Fibroblast of peridontal ligament (primary cell): ENCODE results near the gene MAP3K7.

ENCODE experiments used
- DNase-seq: peaks from one replicate; pipeline ENCODE4 v3.0.0-alpha.2; 2010; ENCODE audit errors: extremely low read depth

Gene MAP3K7

DNA sequence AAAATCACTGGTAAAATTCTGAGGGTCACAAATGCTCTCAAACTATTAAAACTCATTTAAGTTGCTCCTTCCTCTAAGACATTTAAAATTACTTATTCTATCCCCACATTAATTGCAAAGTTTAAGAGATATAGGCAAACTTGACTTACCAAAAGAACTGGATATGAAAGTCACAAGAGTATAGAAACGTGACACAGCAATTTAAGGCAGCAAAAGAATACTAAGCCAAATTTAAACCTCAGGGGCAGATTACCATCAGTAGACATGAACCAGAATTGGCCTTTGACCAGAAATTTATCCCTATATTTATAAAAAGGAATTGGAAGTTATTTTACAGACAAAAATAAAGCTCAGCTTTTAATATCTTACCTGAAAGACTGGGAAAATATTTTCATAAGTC, 56.0 kb downstream of the MAP3K7 start:
- no peak for DNase-seq

DNA sequence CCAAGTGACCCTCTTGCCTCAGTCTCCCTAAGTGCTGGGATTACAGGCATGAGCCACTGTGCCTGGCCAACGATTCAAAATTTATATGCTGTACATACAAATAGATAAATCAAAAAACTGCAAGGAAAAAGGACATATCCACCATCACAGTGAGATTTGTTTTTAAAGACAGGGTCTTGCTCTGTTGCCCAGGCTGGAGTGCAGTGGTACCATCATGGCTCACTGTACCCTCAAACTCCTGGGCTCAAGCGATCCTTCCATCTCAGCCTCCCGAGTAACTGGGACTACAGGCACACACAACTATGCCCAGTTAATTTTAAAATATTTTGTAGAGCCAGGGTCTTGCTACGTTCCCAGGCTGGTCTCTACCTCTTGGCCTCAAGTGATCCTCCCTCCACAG, 61.5 kb downstream of the MAP3K7 start:
- DNase-seq = no peak

DNA sequence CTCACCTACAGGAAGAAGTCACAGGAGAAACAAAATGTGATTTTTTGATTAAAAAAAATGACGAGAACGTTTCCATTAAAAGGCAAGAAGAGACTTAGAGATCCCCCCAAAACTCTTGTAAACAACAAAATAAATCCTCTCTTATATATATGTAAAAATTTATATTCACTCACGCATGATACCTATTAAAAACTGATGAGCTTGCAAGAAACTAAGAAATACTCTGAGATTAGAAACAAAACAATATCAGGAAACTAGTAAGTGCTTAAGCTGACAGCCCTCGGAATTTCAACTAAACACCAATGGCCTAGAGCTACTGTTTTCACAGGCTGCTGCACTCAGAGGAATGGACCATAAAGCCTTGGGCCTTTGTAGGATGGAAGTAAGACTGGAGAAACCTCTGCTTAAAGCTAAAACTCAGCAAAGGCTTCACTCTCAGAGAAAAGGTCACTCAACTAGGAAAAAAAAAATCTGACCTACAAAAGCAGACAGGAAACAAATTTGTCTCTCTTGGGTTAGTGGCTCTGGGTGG, 63.0 kb downstream of the MAP3K7 start:
- DNase-seq = no peak

DNA sequence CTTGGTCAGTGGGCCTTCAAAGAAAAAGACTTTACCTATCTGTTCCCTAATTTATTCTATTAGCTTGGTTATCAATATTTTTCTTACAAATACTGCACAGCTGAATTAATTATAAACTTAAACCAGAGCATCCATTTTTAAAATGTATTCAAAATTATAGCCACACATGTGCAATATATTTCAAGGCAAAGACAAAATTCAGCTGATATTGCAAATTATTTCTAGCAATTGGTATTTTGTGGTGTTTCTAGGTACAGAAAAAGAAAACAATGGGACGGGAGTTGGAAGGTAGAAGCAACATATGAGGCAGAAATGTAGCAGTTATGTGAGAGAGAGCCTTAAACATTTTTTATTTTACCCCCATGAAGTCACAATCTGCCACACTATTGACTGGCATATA, 64.9 kb downstream of the MAP3K7 start:
- no peak for DNase-seq

DNA sequence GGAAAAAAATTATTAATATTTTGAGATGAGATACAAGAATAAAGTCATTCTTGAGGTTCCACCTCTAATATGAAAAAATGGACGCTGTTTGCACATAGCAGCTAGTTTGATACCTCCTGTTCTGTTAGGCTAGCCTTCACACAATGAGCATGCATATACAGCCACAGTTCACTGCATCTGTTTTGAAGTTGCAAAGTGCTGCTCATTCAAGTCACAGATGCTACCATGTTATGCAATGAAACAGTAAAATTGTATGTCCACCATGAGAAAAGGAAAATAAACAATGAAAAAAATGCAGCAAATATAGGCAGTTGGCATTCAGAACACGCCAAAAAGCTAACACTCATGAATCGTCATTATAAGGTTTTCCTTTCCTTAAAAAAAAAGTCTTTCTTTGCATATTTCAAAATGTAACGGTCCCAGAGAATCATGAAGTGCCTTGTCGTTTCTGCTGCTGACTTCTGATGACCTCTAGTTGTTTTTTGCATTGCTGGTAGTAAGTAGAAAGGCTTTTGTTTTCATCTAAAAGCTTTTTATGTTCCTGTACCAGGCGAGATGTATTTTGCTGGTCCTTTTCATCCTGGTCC, 70.7 kb downstream of the MAP3K7 start:
- no peak for DNase-seq

DNA sequence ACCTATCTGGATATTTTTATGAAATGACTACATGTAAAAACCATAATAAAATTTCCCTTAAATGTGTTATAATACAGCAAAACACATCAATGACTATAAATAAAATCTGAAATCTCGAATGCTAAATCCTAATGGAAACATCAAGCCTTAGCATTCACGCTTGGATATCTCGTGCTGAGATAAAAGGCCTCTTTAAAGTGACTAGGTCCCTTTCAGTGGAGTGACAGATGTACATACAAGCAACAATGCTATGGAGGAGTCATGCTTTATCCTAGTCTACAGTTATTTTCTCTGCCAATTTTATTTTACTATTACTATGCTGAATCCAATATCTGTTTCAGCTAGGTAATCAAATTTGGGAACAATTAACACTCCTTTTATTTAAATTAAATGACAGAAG, 72.4 kb downstream of the MAP3K7 start:
- no peak for DNase-seq

DNA sequence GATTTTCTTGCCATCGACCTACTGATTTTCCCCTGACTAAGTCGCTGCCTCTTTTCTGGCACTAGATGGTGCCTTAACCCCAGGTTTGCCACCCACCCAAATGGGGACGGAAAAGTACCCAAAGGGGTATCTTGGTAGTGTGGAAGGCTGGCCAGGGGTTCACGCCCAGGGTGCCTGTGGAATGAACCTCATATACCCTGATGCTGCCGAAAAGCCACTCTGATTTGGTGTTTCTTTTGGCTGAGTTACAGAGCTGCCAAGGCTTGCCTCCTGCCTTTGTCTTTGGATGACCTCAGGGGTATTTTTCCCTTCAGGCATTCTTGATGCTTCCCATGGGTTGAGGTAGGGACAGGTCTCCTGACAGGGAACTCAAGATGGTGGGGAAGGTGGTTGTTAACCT, 78.1 kb downstream of the MAP3K7 start:
- no peak for DNase-seq

DNA sequence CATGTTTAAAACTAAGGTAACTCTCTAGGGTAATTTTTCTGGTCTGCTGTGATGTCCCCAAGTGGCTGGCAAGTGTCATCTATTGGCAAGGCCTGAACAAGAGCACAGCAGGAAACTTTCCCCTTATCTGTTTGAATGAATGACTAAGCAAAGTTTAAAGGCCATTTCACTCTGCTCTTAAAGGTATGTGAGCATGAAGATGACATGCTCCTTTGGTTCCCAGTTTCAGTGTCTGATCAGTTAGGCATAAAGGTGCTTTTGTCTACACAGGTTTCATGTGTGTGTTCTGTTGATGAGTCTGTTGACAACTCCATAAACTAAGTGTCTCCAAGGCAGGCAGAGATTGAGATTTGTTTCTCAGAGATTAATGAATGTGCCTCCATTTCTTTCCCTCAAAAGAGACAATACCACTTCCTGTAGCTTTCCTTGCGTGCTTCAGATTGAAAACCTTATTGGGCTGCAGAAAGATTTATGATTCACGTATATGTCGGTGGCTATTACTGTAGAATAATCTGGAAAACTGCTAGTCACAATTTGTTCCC, 83.9 kb downstream of the MAP3K7 start:
- DNase-seq = no peak

DNA sequence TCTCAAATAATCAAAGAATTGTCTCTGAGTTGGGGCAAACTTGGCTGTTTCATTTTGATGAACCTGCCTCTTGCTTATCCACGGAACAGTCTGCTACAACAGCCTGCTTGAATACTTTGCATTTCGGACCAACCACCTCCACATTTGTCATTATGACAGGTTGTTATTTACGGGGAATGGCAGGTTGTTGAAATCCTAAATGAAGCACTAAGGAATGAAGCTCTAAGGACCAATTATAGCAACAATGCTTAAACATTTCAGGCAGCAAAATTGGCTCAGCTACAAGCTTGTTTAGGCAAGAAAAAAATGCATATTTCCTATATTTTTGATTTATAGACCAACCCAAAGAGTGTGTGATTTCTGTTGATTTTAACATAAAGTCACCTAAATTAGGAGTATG, 84.5 kb downstream of the MAP3K7 start:
- DNase-seq = no peak

DNA sequence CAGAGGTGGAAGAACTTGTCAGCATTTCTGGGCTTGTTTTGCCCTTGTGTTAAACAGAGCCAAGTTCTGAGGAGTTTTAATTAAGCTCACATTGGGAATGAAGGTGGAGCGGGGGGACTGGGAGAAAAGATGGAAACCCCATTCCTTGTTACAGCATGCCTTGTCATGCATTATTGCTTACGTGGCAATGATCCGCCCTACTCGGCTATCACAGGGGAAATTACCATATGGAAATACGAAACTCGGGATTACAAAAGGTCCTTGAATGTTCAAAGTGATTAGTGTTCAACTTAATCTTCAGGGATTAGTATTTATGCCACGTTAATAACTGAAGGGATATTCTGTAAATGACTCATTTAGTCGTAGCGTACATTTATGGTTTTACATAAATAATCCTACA, 86.4 kb downstream of the MAP3K7 start:
- no peak for DNase-seq

DNA sequence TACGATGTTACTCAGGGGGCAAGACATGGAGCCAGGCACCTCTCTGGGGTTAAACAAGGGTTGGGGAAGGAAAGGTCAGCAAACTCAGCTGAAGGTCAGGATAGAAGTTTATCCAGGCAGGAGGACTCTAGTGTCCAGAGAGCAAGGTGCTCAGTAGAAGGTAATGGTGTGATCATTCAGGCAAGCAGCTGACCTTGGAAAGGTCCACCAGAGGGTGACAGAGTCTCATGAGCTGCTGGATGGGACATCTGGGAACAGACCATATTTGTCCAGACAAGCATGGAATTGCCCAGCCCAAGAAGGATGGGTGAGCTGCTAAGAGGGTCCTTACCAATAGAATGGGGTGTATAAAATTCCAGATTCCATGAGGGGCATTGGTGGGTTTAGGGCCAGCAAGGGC, 89.5 kb downstream of the MAP3K7 start:
- DNase-seq = no peak

DNA sequence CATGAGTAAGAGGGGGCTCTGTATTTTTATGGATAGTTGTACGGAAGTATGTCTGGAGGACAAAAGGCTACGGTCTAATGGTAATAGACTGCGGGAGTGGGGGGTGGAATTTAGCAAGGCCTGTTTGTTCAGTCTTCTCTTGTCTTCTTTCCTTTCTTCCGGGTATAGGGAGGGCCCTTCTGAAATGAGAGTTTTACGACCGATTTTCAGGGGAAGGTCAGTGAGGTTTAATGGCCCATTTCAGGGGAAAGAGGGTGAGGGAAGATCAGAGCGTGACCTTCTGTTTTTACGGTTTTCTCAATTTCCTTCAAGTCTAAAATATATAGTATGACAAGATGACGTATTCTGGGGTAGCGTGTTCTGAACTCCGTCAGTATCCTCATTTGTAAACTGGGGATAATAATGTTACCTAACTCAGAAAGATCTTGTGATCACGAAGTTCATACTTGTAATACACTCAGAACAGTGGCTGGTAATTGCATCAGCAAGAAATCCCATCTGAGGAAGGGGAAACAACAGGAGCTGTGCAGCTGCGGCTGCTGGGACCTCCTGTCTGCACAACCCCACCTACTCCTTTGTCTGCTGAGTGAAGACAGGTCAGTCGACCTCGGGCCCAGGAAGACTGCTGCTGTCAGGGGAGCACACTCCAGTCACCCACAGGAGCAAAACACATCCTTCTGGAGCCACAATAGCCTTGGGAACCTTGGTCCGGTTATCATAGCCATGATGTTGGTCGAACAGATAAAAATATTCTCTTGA, 90.4 kb downstream of the MAP3K7 start:
- no peak for DNase-seq

DNA sequence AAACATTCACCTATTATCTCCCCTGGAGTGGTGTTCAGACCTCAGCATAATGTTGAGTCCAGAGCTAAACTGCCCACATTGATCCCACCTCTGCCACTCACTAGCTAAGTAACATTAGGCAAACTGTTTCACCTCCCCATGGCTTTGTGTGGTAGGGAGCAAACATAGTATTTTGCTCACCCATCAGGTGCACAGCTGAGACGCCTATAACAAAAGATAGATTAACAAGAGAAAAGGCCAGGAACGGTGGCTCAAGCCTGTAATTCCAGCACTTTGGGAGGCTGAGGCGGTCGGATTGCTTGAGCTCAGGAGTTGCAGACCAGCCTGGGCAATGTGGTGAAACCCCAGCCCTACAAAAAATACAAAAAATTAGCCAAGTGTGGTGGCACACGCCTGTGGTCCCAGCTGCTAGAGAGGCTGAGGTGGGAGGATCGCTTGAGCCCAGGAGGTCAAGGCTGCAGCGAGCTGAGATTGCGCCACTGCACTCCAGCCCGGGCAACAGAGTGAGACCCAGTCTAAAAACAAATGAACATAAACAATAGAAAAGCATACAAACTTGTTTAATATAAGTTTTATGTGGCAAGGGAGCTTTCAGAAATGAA, 91.6 kb downstream of the MAP3K7 start:
- DNase-seq = no peak

DNA sequence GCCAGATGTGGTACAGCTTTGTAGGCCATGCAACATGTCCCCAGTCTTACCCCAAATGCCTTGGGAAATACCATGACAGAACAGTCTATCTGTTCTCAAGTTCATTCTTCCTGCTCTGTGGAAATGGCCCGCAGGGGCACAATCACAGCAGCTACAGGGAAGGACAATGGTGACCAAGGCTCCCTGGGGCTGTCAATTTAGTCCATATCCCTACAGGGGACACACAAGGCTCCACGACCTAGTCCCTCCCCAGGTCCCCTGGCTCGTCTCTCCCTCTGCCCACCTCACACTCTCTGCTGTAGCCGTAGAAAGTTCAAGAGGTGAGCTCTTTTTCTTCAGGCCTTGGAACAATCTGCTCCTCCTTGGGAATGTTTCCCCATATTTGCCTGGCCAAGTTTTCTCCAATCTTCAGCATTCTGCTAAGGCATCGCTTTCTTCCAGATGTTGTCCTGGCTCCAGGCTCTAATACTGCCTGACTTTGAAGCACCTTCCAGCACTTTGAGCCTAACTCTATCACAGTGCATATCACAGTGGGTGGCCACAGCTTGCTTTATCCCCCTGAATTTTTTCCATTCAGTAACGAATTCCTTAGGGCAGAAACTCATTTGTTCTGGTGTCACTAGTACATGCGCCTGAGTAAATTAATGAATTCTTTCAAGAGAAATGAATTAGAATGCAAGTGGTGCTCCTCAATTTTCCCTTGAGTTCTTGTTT, 92.6 kb downstream of the MAP3K7 start:
- DNase-seq = no peak

DNA sequence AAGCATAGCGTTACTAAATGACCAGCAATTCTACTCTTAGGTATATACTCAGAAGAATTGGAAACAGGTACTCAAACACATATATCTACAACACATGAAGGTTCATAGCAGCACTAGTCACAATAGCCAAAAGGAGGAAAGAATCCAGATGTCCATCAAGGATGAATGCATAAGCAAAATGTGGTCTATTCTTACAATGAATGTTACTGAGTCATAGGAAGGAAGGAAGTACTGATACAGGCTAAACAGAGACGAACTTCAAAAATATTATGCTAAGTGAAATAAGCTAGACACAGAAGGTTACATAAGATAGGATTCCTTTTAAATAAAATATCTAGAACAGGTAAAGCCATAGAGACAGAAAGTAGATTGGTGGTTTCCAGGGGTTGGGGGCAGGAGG, 93.5 kb downstream of the MAP3K7 start:
- DNase-seq = no peak

DNA sequence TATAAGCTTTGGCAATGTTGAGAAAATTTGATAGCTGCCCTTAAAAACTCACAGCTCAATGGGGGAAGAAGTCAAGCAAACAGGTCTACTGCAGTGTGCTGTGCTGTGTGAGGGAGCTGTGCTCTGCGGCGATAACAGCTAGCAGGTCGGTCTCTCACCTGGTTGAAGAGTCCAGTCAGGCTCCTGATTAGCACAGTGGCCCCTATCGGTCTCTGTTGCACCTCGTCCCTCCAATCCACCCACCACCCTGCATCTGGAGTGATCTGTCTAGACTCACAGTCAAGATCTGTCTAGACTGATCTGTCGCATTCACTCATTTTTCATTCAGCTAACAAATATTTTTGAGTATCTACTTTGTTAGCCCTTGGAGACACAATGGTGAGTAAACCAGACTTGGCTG, 94.1 kb downstream of the MAP3K7 start:
- DNase-seq = no peak

DNA sequence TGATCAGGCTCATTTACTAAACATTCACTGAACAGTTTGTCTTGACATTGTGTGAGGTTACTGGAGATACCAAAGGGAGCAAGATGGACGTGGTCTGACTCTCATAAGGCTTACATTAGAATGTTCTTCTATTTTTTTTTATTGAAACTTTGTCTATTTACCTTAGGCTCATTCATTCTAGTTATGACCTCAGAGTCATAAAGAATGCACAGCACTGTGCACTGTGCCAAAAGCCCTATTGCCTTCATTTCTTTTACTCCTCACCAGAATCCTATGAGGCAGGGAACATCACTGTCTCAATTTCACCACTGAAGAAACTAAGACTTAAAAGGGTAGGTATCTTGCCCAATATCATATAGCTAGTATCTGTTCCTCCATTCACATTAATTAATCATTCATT, 94.5 kb downstream of the MAP3K7 start:
- DNase-seq = no peak

DNA sequence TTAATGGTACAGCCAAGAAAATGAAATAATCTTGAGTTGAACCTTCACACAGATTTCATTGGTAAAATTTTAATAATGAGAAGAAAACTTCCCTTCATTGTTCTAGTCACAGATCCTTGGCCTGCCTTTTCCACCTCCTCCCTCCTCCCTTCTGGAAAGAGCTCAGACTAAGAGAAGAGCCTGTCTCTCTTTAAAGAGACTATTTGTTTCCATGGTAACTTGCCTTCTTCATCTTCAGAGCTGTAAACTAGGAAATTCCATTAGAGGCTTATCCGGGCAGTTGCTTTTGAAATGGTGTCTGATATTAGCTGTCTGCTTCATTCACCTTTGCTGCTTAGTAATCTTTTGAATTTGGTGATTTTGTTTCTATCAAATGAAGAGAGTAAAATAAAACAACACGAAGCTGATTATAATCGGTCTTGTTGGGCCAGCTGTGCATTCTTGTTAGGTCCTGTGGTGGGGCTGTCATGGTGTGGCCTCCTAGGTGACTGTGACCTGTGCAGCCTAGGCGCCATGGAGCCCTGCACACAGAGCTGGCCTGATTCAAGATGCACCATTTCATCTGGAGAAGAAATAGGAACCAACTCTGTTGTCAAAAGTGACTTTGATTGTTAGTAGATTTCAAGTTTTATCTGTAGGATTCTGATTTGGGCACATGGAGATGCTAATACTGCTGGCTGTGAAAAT, 96.7 kb downstream of the MAP3K7 start:
- no peak for DNase-seq

DNA sequence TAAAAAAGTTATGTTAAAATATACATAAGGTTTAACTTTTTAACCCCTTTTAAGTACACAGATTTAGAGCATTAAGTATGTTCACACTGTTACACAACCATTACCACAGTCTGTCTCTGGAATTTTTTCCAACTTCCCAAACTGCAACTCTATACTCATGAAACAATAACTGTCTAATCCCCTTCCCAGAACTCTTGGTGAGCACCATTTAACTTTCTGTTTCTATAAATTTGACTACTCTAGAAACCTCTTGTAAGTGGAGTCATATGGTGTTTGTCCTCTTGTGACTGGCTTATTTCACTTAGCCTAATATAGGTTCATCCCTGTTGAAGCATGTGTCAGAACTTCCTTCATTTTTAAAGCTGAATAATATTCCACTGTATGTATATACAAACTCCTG, 98.1 kb downstream of the MAP3K7 start:
- no peak for DNase-seq

DNA sequence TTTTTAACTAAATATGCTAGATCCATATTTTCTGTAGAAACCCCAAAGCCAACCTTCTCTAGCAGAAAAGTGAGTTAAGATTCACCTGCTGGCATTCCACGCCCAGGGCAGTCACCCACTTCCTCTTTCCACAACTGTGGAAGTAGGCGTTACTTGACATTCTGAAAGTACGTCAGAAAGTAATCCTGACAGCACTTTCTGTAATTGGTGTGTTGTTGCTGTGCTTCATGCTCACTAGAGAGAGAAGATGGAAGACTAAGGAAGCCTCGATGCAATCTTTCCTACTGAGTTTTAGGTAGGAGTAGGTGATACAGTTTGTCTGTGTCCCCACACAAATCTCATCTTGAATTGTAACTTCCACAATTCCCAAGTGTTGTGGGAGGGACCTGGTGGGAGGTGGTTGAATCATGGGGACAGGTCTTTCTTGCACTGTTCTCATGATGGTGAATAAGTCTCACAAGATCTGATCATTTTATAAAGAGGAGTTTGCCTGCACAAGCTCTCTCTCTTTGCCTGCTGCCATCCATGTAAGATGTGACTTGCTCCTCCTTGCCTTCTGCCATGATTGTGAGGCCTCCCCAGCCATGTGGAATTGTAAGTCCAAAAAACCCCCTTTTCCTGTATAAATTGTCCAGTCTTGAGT, 101.1 kb downstream of the MAP3K7 start:
- DNase-seq = no peak

DNA sequence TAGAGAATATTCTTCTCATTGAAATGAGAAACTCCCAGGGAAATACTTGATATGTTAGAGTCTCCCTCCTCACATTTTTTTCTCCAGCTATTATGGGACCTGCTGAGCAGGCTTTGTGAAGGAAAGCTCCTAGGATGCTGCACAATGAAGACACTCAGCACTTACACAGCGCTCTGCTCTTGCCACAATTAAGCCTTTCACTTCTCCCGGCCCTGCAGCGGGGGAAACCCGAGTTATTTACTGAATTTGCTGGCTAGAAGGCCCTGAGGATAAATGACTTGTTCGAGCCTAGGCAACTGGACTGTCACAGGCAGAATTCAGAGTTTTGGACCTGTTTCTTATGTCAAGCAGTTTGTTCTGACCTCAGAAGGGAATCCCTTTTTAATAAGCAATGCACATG, 102.0 kb downstream of the MAP3K7 start:
- DNase-seq = no peak
